ENCODE results near the gene LAD1.

Gene LAD1

DNA sequence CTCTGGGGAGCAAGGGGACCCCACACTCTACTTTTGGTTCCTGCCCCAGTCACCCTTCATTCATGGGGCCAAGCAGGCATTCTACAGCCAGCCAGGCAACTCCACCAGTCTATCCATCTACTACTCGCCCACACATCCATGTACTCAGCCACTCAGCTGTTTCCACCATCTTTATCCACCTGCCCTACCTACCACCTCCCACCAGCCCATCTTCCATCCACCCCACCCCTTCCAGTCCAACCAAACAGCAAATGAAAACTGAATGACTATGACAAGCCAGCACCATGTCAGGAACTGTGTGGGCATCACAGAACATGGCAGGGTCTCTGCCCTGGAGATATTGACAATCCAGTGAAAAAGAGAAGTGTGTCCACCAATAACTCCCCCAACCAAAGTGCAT is 7.9 kb downstream of the LAD1 start:
- DNase-seq, result no peak

- no peak for DNase-seq
These were observed 10.1 kb downstream of the LAD1 start for GRCh38 chr1:201389051-201389450.

- no peak for DNase-seq
These were observed 12.9 kb downstream of the LAD1 start for GRCh38 chr1:201386208-201386607.

- peak; percentile 64 for DNase-seq
These were observed 13.7 kb downstream of the LAD1 start for GRCh38 chr1:201385299-201385891.

DNA sequence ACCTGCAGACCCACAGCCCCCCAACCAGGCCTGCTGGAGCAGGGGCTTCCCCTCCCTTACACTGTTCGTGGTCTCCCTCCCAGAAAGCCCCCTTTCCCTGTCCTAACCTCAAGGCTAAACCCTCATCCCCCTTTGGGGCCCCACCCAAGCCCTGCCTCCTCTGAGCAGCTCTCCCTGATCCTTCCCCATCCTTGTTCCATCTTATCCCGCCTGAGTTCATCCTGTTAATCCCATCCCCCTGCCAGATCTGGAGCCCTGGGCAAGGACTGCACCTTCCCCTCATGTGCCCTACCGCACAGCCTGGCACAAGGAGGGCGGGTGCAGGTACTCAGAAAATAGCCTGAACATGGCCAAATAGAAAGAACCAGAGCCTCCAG is 14.7 kb downstream of the LAD1 start:
- DNase-seq, result no peak

DNA sequence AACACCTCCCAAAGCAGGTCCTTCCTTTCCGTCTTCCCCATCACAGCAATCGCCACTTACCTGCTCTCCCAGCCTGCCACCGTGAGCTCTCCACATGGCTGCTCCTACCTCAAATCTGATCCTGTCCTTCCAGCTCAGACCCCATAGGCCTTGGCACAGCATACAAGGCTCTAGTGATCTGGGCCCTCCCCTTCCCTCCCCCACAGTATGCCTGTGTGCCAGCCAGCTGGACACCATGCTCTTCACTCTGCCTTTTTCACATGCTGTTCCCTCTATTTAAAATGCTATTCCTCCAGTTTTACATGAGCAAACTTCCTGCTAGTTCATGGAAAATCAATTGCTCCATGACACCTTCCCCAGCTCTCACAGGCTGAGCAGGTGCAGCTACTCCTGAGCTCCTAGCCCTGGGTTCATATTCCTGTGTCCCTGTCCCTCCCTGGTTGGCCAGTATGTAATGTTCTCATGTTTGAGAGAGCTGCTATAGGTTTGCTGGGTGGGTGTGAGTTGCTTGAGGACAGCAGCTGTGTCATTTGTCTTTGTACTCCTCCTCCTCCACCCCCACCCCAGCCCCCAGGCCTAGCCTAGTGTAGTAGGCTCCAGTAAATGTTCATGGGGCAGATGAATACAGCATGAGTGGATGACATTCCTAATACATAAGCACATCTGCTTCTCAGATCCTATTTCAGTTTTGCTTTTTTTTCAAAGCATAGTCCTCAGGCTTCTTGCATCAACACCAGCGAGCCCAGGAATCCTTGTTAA is 15.3 kb downstream of the LAD1 start:
- no peak for DNase-seq

GRCh38 chr1:201381130-201381529 is 18.0 kb downstream of the LAD1 start:
- DNase-seq, result no peak

- DNase-seq, result no peak
These were observed 19.3 kb downstream of the LAD1 start for GRCh38 chr1:201379733-201380242.

DNA sequence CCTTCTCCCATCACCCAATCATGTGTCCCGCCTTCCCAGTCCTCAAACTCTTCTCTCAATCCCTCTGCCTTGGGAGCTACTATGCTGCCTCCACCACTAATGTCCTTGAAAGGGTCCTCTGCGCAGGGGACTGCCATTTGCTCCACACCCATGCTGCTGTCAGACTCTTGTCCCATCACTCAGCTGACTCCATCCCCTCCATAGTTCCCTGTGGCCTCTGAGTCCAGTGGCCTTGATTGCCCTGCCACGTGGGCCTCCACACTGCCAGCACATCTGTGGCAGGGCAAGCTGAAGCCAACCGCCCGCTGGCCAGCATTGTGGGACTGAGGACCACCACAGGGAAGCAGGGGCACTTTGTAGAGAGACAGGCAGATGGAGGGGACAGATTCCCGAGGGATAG is 20.3 kb downstream of the LAD1 start:
- DNase-seq, result no peak

DNA sequence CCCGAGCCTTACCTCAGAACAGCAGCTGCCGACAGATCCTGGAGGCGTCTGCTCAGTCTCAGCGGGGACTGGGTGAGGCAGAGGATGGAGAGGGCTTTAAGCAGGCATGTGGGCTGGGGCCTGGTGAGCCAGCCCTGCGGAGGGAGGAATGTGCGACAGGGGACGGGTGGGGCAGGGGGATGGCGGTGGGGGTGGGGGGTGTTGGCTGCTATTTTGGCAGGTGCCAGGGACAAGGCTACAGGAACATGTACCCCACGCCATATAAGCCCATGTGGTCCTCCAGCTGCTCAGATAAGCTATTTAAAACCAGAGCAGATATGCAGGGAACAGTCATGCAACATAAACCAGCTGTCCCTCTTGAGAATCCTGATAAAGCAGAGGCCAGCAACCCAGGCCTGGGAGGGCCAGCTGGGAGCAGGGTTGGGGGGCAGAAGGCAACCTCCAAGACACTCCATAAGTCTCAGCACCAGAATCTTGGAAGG is 21.5 kb downstream of the LAD1 start, which contains the start of gene TNNT2:
Gene TNNT2, minus strand, starts transcription at position 70 of the 482 bp plus-strand sequence. CDS start 4,426 bp downstream, outside the sequence.
- DNase-seq, result no peak

GRCh38 chr1:201376464-201377374 is 22.4 kb downstream of the LAD1 start:
- peak; percentile 61 for DNase-seq

DNA sequence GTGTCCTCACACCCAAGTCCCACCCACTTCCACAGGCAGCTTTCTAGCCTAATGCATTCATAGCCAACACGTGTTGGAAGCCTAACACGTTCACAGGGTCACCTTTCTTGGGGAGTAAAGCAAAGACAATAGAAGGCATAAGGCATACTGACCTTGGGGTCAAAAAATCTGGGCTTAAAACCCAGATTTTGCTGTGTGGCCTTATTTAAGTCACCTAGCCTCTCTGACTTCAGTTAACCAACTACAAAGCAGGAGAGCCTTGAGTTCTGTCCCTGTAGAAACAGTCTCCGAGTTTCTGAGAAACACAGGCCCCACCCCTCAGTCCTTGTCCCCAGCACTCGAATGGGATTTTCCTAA is 23.0 kb downstream of the LAD1 start:
- DNase-seq, result no peak

GRCh38 chr1:201375169-201375568 is 24.0 kb downstream of the LAD1 start:
- DNase-seq, result peak; percentile 15

GRCh38 chr1:201374364-201374763 is 24.8 kb downstream of the LAD1 start:
- DNase-seq, result no peak

GRCh38 chr1:201371792-201372191 is 27.3 kb downstream of the LAD1 start:
- no peak for DNase-seq

GRCh38 chr1:201371276-201371675 is 27.8 kb downstream of the LAD1 start:
- DNase-seq, result no peak

- no peak for DNase-seq
These were observed 28.6 kb downstream of the LAD1 start for GRCh38 chr1:201370500-201370899.

- no peak for DNase-seq
These were observed 29.9 kb downstream of the LAD1 start for GRCh38 chr1:201369209-201369608.

GRCh38 chr1:201366696-201367095 is 32.4 kb downstream of the LAD1 start:
- no peak for DNase-seq

GRCh38 chr1:201365251-201365650 is 33.9 kb downstream of the LAD1 start:
- no peak for DNase-seq

GRCh38 chr1:201364808-201365105 is 34.4 kb downstream of the LAD1 start:
- no peak for DNase-seq

DNA sequence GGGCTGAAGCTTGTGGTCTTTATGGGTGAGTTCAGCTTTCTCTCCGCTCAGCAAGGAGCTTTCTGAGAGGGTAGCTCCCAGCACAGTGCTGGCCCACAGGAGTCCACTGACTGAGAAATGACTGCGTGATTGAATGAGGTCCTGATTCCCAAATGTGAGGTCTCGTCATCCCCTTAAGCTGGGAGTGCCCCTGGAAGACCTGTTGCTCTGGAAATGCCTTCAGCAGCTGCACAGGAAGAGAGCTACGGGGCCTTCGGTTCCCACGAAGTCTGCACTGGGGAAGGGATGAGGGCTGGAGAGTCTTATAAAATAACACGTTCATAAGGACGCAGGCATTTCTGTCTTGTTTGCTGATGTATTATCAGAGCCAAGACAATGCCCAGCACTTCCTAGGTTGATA is 35.7 kb downstream of the LAD1 start:
- no peak for DNase-seq

- DNase-seq, result no peak
These were observed 36.2 kb downstream of the LAD1 start for GRCh38 chr1:201362906-201363305.

All from OCI-M1 (cell line).